K562 (cell line): ENCODE measurements around the gene ACBD4. TPM values are rescaled to one million over a fixed set of nuclear protein-coding genes. Genes with fewer than 3 reads are reported as not detected.

Experiments used
- ATAC-seq: fragments of 200-7000 bp; cut with Tn5 transposase; 3 replicates; pipeline ENCODE4 v1.9.1; 2020; ENCODE audit warnings: moderate library complexity
- BruUV-seq: library from RNA; stranded (reverse); fragments of 400-500 nt; replicated peaks from 2 replicates; lab custom pipeline; 2021; lab: Mats Ljungman, UMichigan
- CTCF ChIA-PET: fragments of 300-600 bp; formaldehyde crosslinking; extraction: SDS; loops from one replicate; lab custom pipeline; 2021; ENCODE audit warnings: low intra/inter-chr PET ratio; lab: Yijun Ruan, JAX
- POLR2A ChIA-PET: fragments of 300-600, 350-650 bp; sonication (Branson Sonifier 250); formaldehyde crosslinking; extraction: SDS; loops from one replicate; lab custom pipeline; 2021; ENCODE audit warnings: antibody characterized with exemption, inconsistent platforms; lab: Yijun Ruan, JAX
- DNase-seq, 4 experiments: peaks; one replicate each; pipeline versions ENCODE4 v3.0.0 to v3.0.0-alpha.2; 2011 to 2018; ENCODE audit warnings: low spot score in 3 of 4, mixed read lengths in 3 of 4; ENCODE audit errors: extremely low read depth in 1 of 4
- FAIRE-seq: peaks from 2 replicates; lab custom pipeline; 2011; peaks lifted over from hg19 to GRCh38; lab: Jason Lieb, UNC
- H2AFZ ChIP-seq: 2 replicates; pipeline ENCODE4 v1.6.0; 2011; ENCODE audit warnings: low read depth, low read length, control low read depth, inconsistent platforms
- H3K27ac ChIP-seq: fragments of 200-600 bp; 3 replicates; pipeline ENCODE4 v1.8.0; 2011; ENCODE audit warnings: low read depth, mild to moderate bottlenecking, control low read depth, inconsistent platforms, low read length, moderate library complexity, mixed read lengths; ENCODE audit errors: extremely low read depth
- H3K27me3 ChIP-seq, 2 experiments: fragments of 300-600 bp in 1 of 2; 2 replicates in 1 of 2; 3 replicates in 1 of 2; pipeline versions ENCODE4 v1.6.0 to v1.8.0; 2011; ENCODE audit warnings: inconsistent platforms in 2 of 2, low read length in 2 of 2, mild to moderate bottlenecking in 1 of 2, mixed read lengths in 1 of 2, moderate library complexity in 1 of 2; ENCODE audit not compliant: control insufficient read depth in 2 of 2, insufficient read depth in 2 of 2
- H3K36me3 ChIP-seq: fragments of 300-600 bp; 3 replicates; pipeline ENCODE4 v1.8.0; 2011; ENCODE audit warnings: mild to moderate bottlenecking, low read length, inconsistent platforms; ENCODE audit not compliant: control insufficient read depth, insufficient read depth
- H3K4me1 ChIP-seq, 2 experiments: fragments of 200-600 bp in 1 of 2; replicated peaks in 1 of 2; 2 replicates in 1 of 2; 3 replicates in 1 of 2; pipeline versions ENCODE4 v1.5.1 to v1.8.0; 2011; ENCODE audit warnings: inconsistent platforms in 2 of 2, low read length in 2 of 2, mild to moderate bottlenecking in 1 of 2, mixed read lengths in 1 of 2, moderate library complexity in 1 of 2; ENCODE audit not compliant: control insufficient read depth in 2 of 2, insufficient read depth in 2 of 2
- H3K4me2 ChIP-seq: 2 replicates; pipeline ENCODE4 v1.6.1; 2011; ENCODE audit warnings: low read length, control low read depth, inconsistent platforms, mixed read lengths; ENCODE audit not compliant: insufficient read depth
- H3K4me3 ChIP-seq: fragments of 200-600 bp; sonication (generic), shearing (Covaris generic); 2 replicates; pipeline ENCODE4 v1.5.1; 2016; ENCODE audit warnings: control low read depth, inconsistent platforms
- H3K79me2 ChIP-seq: fragments of 200-600 bp; 3 replicates; pipeline ENCODE4 v1.8.0; 2011; ENCODE audit warnings: low read length, inconsistent platforms; ENCODE audit not compliant: control insufficient read depth, insufficient read depth
- H3K9ac ChIP-seq, 2 experiments: 2 replicates each; pipeline versions ENCODE4 v1.6.0 to v1.6.1; 2011; ENCODE audit warnings: low read depth in 2 of 2, low read length in 2 of 2, control low read depth in 1 of 2, inconsistent platforms in 1 of 2, mild to moderate bottlenecking in 1 of 2, mixed read lengths in 1 of 2; ENCODE audit not compliant: insufficient read depth in 1 of 2
- H3K9me1 ChIP-seq: one replicate; pipeline ENCODE4 v1.6.0; 2011; ENCODE audit warnings: inconsistent platforms, mild to moderate bottlenecking, low read length, moderate library complexity; ENCODE audit not compliant: control insufficient read depth, insufficient read depth
- H3K9me3 ChIP-seq: replicated peaks from 2 replicates; pipeline ENCODE4 v1.5.1; 2011; ENCODE audit warnings: low read depth, low read length, inconsistent platforms; ENCODE audit not compliant: control insufficient read depth, insufficient read depth
- H4K20me1 ChIP-seq: replicated peaks from 2 replicates; pipeline ENCODE4 v1.6.1; 2011; ENCODE audit warnings: low read length, inconsistent platforms, mixed read lengths; ENCODE audit not compliant: control insufficient read depth, insufficient read depth
- BRCA1 ChIP-seq, 2 experiments: fragments of 450-650 bp in 1 of 2; sonication (generic) in 1 of 2; formaldehyde crosslinking in 1 of 2; IDR thresholded peaks; 2 replicates each; pipeline versions ENCODE4 v1.5.0 to v1.6.1; 2017 to 2020; ENCODE audit warnings: mild to moderate bottlenecking in 1 of 2, missing genetic modification reagents in 1 of 2
- DNMT1 ChIP-seq: fragments of 450-650 bp; IDR thresholded peaks from 2 replicates; pipeline ENCODE4 v1.6.1; 2016; ENCODE audit warnings: antibody characterized with exemption, mild to moderate bottlenecking
- JUNB ChIP-seq: fragments of 450-650 bp; formaldehyde crosslinking; conservative IDR thresholded peaks from 2 replicates; pipeline ENCODE4 v1.4.0; 2020; ENCODE audit warnings: mild to moderate bottlenecking
- JUND ChIP-seq, 2 experiments: IDR thresholded peaks; 2 replicates in 1 of 2; 3 replicates in 1 of 2; pipeline ENCODE4 v1.6.1; 2011; ENCODE audit warnings: borderline replicate concordance in 2 of 2, low read depth in 2 of 2, low read length in 2 of 2, improper control_type of control experiment in 1 of 2, missing biosample characterization in 1 of 2, missing genetic modification characterization in 1 of 2, missing genetic modification reagents in 1 of 2
- PHF20 ChIP-seq: fragments of 450-650 bp; IDR thresholded peaks from 2 replicates; pipeline ENCODE4 v1.6.1; 2018; ENCODE audit not compliant: partially characterized antibody
- RHOXF2B ChIP-seq: fragments of 250-450 bp; sonication (Bioruptor Pico); conservative IDR thresholded peaks from 2 replicates; pipeline ENCODE4 v1.5.1; 2021
- SIRT6 ChIP-seq: IDR thresholded peaks from one replicate; pipeline ENCODE4 v1.6.1; 2012; ENCODE audit warnings: low read depth, mild to moderate bottlenecking, control low read depth, inconsistent platforms, low read length, moderate library complexity
- SMARCB1 ChIP-seq: IDR thresholded peaks from 2 replicates; pipeline ENCODE4 v1.6.1; 2011; ENCODE audit warnings: improper control_type of control experiment, low read depth; ENCODE audit not compliant: insufficient read length
- SPI1 ChIP-seq: IDR thresholded peaks from 2 replicates; pipeline ENCODE4 v1.6.1; 2011; ENCODE audit warnings: low read depth, low read length, control low read depth, borderline replicate concordance
- TEAD2 ChIP-seq: fragments of 450-650 bp; IDR thresholded peaks from 2 replicates; pipeline ENCODE4 v1.6.1; 2016; ENCODE audit warnings: missing genetic modification characterization, control low read depth, missing compliant biosample characterization
- ZNF282 ChIP-seq: sonication (generic); formaldehyde crosslinking; IDR thresholded peaks from 2 replicates; pipeline ENCODE4 v1.8.1; 2023; ENCODE audit warnings: missing genetic modification reagents
- ZNF518B ChIP-seq: fragments of 250-450 bp; sonication (Bioruptor Pico); IDR thresholded peaks from 2 replicates; pipeline ENCODE4 v1.5.0; 2021; ENCODE audit warnings: mild to moderate bottlenecking, moderate library complexity
- WGBS: fragments of 100-300 bp; shearing (Covaris generic); methylation state at CpG from one replicate; pipeline ENCODE4 v1.1.6; 2016; ENCODE audit warnings: low coverage, mixed read lengths; ENCODE audit not compliant: insufficient coverage; ENCODE audit errors: missing lambda C conversion rate; 5-methylcytosine and 5-hydroxymethylcytosine counted together
- in situ Hi-C: fragments of 300-500 bp; cut with MboI; formaldehyde crosslinking; loops from 4 replicates; pipeline ENCODE4 v1.15.0; 2018; ENCODE audit warnings: inconsistent platforms, mixed read lengths
- intact Hi-C: fragments of 100-400 bp; cut with micrococcal nuclease; formaldehyde crosslinking; loops from 2 replicates; pipeline ENCODE4 v1.14.2; 2022
- polyA plus RNA-seq, 8 experiments: library from polyadenylated mRNA; depleted of rRNA in 4 of 8; stranded (reverse) in 5 of 8; unstranded in 3 of 8; fragments of >200 nt; fragmentation: Nextera tagmentation in 2 of 8; fragmentation: Illumina TruSeq in 1 of 8; extraction: Ambion mirVana in 2 of 8; extraction: Trizol in 1 of 8; gene quantifications; 2 replicates each; pipeline versions ENCODE4 v1.2.1 to v1.2.3, GENCODE V29; 2011 to 2014; ENCODE audit warnings: inconsistent platforms in 1 of 8, missing spikeins in 1 of 8
- total RNA-seq, 7 experiments: library from RNA; depleted of rRNA in 6 of 7; stranded (reverse); fragments of >200 nt in 6 of 7; fragmentation: Illumina TruSeq in 2 of 7; extraction: Trizol in 2 of 7; gene quantifications; 2 replicates each; pipeline versions ENCODE4 v1.2.1 to v1.2.3, GENCODE V29; 2011 to 2021; ENCODE audit warnings: low replicate concordance in 1 of 7

ACBD4 gene
- total and polyA plus RNA-seq, 9 of the 15 experiments (the other 6 are each of a cell fraction or from before 2014, with no cell fraction given), result 0.14 to 6.9 (median 4.6) TPM

DNA sequence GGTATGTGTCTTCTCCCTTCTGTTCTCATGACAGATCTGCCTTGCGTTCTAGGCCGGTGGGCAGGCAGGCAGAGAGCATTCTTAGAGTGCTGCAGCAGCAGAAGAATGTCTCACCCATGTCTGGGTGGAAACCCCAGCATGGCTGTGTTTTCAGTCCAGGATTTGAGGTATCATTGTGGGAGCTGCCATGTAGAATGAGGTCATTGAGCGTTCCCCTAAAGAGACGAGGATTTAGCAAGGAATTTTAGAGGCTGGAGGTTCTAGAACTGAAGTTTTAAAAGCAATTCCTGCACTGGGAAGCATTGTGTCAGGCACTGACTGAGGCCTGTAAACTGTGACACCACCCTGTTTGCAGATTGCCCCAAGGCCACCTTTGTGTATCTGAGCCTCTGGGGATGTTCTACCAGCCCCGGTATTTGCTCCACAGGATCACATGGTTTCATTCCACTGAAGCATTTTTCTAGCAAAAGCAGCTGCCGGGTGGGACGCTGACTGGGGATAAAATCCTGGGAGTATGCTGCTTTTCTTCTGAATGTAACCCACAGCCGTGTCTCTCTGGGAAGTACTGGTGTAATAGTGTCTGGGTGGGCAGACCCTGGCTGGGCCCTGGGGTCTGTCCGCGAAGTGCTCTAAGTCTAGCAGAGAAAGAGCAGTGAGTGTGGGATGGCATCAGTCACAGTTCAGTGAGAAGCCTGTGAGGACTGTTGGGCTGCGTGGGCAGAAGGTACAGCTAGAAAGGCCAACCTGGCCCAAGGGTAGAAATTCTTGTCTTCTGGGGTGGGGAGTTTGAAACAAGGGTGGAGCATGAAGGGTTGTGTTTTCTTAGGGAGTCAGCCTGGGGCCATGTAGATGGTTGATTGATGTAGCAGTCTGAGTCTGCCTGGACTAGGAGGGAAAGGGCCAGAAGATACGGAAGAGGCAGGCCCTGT is 33.3 kb upstream of the ACBD4 start:
- no peak overlapping the region for H2AFZ ChIP-seq
- no peak for ATAC-seq
- TF ChIP-seq ZNF518B (CRISPR knock-in tag), result no peak
- no peak for TF ChIP-seq RHOXF2B (CRISPR knock-in tag)
- TF ChIP-seq SIRT6, result no peak
- TF ChIP-seq PHF20, result no peak
- TF ChIP-seq SMARCB1, result no peak
- TF ChIP-seq ZNF282 (CRISPR knock-in tag), result no peak
- TF ChIP-seq SPI1, result no peak
- TF ChIP-seq TEAD2, result no peak
- no peak for TF ChIP-seq JUND (IDR thresholded peaks at IDR 0.05; ENCODE audit: borderline replicate concordance, low read depth, low read length)
- no peak for TF ChIP-seq JUND (tag; IDR thresholded peaks at IDR 0.05; ENCODE audit: borderline replicate concordance, low read depth, low read length)
- TF ChIP-seq BRCA1 (IDR thresholded peaks at IDR 0.05), result no peak
- no peak for TF ChIP-seq BRCA1 (CRISPR knock-in tag; IDR thresholded peaks at IDR 0.05)
- no peak for TF ChIP-seq JUNB (CRISPR knock-in tag)
- no peak for TF ChIP-seq DNMT1
- H3K9me1 ChIP-seq, result no peaks in the 10 kb centered on the region
- intact Hi-C loops, result no loop called here
- no peaks in the 10 kb centered on the region for H3K4me1 ChIP-seq
- H3K36me3 ChIP-seq, result peaks cover 94% of the 10 kb centered on the region
- 92% methylated on average over 12 of the region's 12 CpGs for WGBS
- ChIA-PET CTCF (no interaction called here), POLR2A (interaction anchor here (0.6 to 1.8 kb wide), 2 partner anchors 10 to 70 kb away, joined by 3 to 5 read pairs; no protein-coding TSS in a partner anchor)
- no peak for DNase-seq
- in situ Hi-C loops, result no loop called here
- no peak overlapping the region for H3K4me2 ChIP-seq
- H3K4me3 ChIP-seq, result no peak overlapping the region
- no TSS peak for BruUV-seq
- no peaks in the 10 kb centered on the region for H3K27me3 ChIP-seq
- H3K9ac ChIP-seq, result no peak overlapping the region; a peak in 1 of 4 replicates
- FAIRE-seq, result no peak
- H3K27ac ChIP-seq, result no peak overlapping the region
- H3K9me3 ChIP-seq, result no peaks in the 10 kb centered on the region
- H3K79me2 ChIP-seq, result no peaks in the 10 kb centered on the region
- H4K20me1 ChIP-seq, result peaks cover 10% of the 10 kb centered on the region
